ENCODE results near the gene ELL.

DNA sequence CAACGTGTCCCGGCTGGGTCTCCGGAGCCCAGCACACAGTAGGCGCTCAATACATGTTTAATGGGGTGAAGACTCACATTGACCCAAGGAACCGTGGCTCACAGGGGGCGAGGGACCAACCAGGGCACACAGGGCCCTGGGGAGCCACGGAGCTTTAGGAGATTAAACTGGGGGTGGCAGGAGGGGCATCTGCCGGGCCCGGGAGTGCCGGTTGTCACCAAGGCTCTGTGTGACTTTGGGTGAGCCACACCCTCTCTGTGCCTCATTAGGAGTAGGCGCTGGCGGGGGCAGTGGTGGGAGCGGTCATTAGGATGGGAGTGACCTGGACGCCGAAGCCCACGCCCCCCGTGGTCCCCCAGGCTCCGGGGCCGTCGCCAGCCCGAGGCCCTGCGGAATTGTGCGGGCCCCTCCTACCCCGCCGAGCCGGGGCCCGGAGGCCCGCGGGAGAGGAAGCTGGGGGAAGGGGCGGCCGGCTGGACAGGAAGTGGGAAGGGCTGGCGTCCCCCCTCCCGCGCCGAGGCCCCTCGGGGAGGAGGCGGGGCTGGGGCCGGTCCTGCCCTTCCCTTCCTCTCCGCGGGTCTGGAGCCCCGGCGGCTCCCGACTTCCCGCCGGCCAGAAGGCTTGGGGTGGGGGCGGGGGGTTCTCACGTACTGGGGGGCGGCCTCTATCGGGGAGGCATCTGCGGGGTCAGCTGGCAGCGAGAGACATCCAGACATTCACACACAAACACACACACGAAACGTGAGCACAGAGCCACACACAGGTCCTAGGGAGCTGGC is 104.4 kb downstream of the ELL start:
- TF ChIP-seq ZFP30 (CRISPR knock-in tag; IDR thresholded peaks at IDR 0.05) = no peak
- TF ChIP-seq, protein P1, sequence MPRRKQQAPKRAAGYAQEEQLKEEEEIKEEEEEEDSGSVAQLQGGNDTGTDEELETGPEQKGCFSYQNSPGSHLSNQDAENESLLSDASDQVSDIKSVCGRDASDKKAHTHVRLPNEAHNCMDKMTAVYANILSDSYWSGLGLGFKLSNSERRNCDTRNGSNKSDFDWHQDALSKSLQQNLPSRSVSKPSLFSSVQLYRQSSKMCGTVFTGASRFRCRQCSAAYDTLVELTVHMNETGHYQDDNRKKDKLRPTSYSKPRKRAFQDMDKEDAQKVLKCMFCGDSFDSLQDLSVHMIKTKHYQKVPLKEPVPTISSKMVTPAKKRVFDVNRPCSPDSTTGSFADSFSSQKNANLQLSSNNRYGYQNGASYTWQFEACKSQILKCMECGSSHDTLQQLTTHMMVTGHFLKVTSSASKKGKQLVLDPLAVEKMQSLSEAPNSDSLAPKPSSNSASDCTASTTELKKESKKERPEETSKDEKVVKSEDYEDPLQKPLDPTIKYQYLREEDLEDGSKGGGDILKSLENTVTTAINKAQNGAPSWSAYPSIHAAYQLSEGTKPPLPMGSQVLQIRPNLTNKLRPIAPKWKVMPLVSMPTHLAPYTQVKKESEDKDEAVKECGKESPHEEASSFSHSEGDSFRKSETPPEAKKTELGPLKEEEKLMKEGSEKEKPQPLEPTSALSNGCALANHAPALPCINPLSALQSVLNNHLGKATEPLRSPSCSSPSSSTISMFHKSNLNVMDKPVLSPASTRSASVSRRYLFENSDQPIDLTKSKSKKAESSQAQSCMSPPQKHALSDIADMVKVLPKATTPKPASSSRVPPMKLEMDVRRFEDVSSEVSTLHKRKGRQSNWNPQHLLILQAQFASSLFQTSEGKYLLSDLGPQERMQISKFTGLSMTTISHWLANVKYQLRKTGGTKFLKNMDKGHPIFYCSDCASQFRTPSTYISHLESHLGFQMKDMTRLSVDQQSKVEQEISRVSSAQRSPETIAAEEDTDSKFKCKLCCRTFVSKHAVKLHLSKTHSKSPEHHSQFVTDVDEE (CRISPR knock-in tag; IDR thresholded peaks at IDR 0.05) = no peak

Data from SK-N-SH treated with all-trans-retinoic acid at 6 μM for 48 hours (cell line).